Activated naive CD4-positive, alpha-beta T cell treated with anti-CD3 and anti-CD28 coated beads, Interleukin-2, amount 10 ng/mL, durations not matched to agents 7 days and 5 days (primary cell): ENCODE data around the gene TYSND1.
A peak's percentile ranks its signal among the peaks of the same experiment; 100 is the strongest.

Experiments used
- CTCF ChIA-PET: fragments of 350-600 bp; sonication (Branson Sonifier 250); formaldehyde crosslinking; loops from one replicate; lab custom pipeline; 2021; ENCODE audit warnings: antibody characterized with exemption; lab: Charles Lee
- DNase-seq: peaks from one replicate; pipeline ENCODE4 v3.0.0-alpha.2; 2020
- H3K27ac Mint-ChIP-seq: one replicate; pipeline ENCODE4 v1.8.0; 2021; ENCODE audit warnings: mild to moderate bottlenecking, moderate library complexity, mixed read lengths
- H3K27me3 Mint-ChIP-seq: one replicate; pipeline ENCODE4 v1.8.0; 2021; ENCODE audit warnings: mild to moderate bottlenecking, mixed read lengths
- H3K36me3 Mint-ChIP-seq: one replicate; pipeline ENCODE4 v1.8.0; 2021; ENCODE audit warnings: mixed read lengths
- H3K4me1 Mint-ChIP-seq: one replicate; pipeline ENCODE4 v1.8.0; 2021; ENCODE audit warnings: mixed read lengths
- H3K4me3 Mint-ChIP-seq: one replicate; pipeline ENCODE4 v1.8.0; 2021; ENCODE audit warnings: mild to moderate bottlenecking, moderate library complexity, mixed read lengths
- H3K9me3 Mint-ChIP-seq: one replicate; pipeline ENCODE4 v1.8.0; 2021; ENCODE audit warnings: mixed read lengths

TYSND1 gene

GRCh38 chr10:70158113-70158512 lies 11.6 kb upstream of the TYSND1 start:
- H3K9me3 Mint-ChIP-seq: no peaks in the 10 kb centered on the region
- H3K4me1 Mint-ChIP-seq: peaks cover 26% of the 10 kb centered on the region
- no peak overlapping the region for H3K27ac Mint-ChIP-seq
- H3K4me3 Mint-ChIP-seq: no peak overlapping the region
- peaks cover 60% of the 10 kb centered on the region for H3K36me3 Mint-ChIP-seq
- DNase-seq: no peak
- H3K27me3 Mint-ChIP-seq: no peaks in the 10 kb centered on the region
- CTCF ChIA-PET: interaction anchor here (0.7 to 3.2 kb wide), 2 partner anchors 12 to 48 kb away, joined by 3 to 18 read pairs; partner anchors contain the start of gene TYSND1

- peaks cover 62% of the 10 kb centered on the region for H3K36me3 Mint-ChIP-seq
Observed at GRCh38 chr10:70155255-70155838, 8.8 kb upstream of the TYSND1 start.

DNA sequence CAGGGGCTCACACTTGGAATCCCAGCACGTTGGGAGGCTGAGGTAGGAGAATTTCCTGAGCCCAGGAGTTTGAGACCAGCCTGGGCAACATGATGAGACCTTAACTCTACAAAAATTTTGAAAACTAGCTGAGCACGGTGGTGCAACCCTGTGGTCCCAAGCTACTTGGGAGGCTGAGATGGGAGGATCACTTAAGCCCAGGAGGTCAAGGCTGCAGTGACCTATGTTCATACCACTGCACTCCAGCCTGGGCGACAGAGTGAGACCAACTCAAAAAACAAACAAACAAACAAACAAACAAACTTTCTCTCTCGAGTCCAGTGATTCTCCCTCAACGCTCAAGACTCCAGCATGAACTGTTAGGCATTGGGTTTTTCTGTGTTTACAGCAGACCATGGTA lies 2.0 kb upstream of the TYSND1 start:
- no peak overlapping the region for H3K4me3 Mint-ChIP-seq
- H3K36me3 Mint-ChIP-seq: peaks cover 34% of the 10 kb centered on the region
- no peak overlapping the region for H3K27ac Mint-ChIP-seq

More at GRCh38 chr10:70155255-70155838, 8.8 kb upstream of the TYSND1 start:
- Mint-ChIP-seq H3K4me3 (no peak overlapping the region), H3K27ac (no peak overlapping the region), H3K4me1 (peaks cover 2% of the 10 kb centered on the region), H3K9me3 (no peaks in the 10 kb centered on the region), H3K27me3 (no peaks in the 10 kb centered on the region)
- no peak for DNase-seq
- CTCF ChIA-PET: interaction anchor here (3.2 kb wide), 1 partner anchor 9 kb away, joined by 18 read pairs; the partner anchor contains the start of gene TYSND1

GRCh38 chr10:70147259-70147625 lies 742 bp upstream of the TYSND1 start:
- DNase-seq: no peak
- H3K27ac Mint-ChIP-seq: peak overlapping the region; percentile 87
- peaks cover 25% of the 10 kb centered on the region for H3K4me1 Mint-ChIP-seq
- CTCF ChIA-PET: interaction anchor here (0.8 to 5.3 kb wide), 18 partner anchors 9 to 214 kb away, joined by 3 to 51 read pairs (median 9); partner anchors contain the start of gene SAR1A
- H3K4me3 Mint-ChIP-seq: peak overlapping the region; percentile 76
- H3K9me3 Mint-ChIP-seq: no peaks in the 10 kb centered on the region
- no peaks in the 10 kb centered on the region for H3K27me3 Mint-ChIP-seq
- peaks cover 29% of the 10 kb centered on the region for H3K36me3 Mint-ChIP-seq

More for the DNA sequence above, 2.0 kb upstream of the TYSND1 start:
- H3K4me1 Mint-ChIP-seq: peaks cover 25% of the 10 kb centered on the region
- no peak for DNase-seq
- H3K27me3 Mint-ChIP-seq: no peaks in the 10 kb centered on the region
- CTCF ChIA-PET: interaction anchor here (2.4 to 3.0 kb wide), 2 partner anchors 13 to 73 kb away, joined by 6 to 12 read pairs; no protein-coding TSS in a partner anchor
- H3K9me3 Mint-ChIP-seq: no peaks in the 10 kb centered on the region

- no peaks in the 10 kb centered on the region for H3K27me3 Mint-ChIP-seq
- H3K4me1 Mint-ChIP-seq: peaks cover 25% of the 10 kb centered on the region
- H3K36me3 Mint-ChIP-seq: peaks cover 17% of the 10 kb centered on the region
- no peaks in the 10 kb centered on the region for H3K9me3 Mint-ChIP-seq
- H3K4me3 Mint-ChIP-seq: peak overlapping the region; percentile 80
- peak; percentile 85 for DNase-seq
- peak overlapping the region; percentile 93 for H3K27ac Mint-ChIP-seq
- CTCF ChIA-PET: interaction anchor here (0.7 to 5.3 kb wide), 38 partner anchors 10 to 350 kb away, joined by 3 to 51 read pairs (median 4); partner anchors contain the start of gene SAR1A
Observed at GRCh38 chr10:70145666-70146488, 623 bp downstream of the TYSND1 start.

DNA sequence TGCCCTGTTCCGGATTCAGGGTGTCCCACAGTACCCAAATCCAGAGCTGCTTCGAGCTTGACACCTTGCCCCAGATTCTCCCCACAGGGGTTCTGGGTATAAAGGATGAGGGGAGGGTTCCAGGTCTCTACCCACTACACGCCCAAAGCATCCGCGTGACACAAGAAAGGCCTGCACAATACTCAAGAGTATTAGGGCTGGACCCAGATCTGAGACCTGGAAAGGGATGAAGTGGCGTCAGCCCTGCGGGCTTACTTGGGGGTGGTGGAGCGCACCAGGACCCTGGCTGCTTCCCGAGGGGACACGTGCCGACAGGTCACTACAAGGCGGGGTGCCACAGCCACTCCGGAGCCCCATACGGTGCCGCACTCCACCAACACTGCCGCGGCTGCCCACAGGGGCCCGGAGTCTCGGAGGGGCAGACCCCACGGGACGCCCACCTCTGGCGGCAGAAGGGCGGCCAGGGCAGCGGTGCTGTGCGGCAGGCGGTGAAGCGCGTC lies 1.3 kb downstream of the TYSND1 start:
- peaks cover 25% of the 10 kb centered on the region for H3K4me1 Mint-ChIP-seq
- peak overlapping the region; percentile 81 for H3K27ac Mint-ChIP-seq

GRCh38 chr10:70144372-70145110 lies 2.0 kb downstream of the TYSND1 start:
- CTCF ChIA-PET: interaction anchor here (0.8 to 5.3 kb wide), 12 partner anchors 8 to 221 kb away, joined by 3 to 51 read pairs (median 14); partner anchors contain the start of gene SAR1A

More for the DNA sequence above, 1.3 kb downstream of the TYSND1 start:
- no peak for DNase-seq
- CTCF ChIA-PET: interaction anchor here (0.8 to 5.3 kb wide), 16 partner anchors 9 to 260 kb away, joined by 3 to 51 read pairs (median 10); partner anchors contain the start of gene SAR1A
- no peaks in the 10 kb centered on the region for H3K27me3 Mint-ChIP-seq
- peak overlapping the region; percentile 80 for H3K4me3 Mint-ChIP-seq
- no peaks in the 10 kb centered on the region for H3K9me3 Mint-ChIP-seq
- H3K36me3 Mint-ChIP-seq: peaks cover 14% of the 10 kb centered on the region

DNA sequence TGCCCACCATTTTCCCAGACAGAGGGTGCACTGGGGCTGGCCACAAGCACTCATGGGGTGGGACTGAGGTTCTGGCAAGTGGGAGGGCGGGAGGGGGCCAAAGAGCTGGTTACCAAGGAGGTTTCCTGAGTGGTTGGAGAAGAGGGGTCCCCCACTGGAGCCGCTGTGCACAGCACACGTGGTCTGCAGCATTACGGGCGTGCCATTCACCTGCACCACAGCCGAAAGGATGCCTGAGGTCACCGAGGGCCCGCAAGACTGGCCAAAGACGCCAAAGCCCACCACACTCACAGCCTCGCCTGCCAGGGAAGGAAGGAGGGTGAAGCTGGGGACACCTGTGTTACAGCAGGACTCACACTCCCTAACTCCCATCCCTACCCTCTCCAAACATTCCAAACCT lies 3.9 kb downstream of the TYSND1 start:
- Mint-ChIP-seq H3K9me3 (no peaks in the 10 kb centered on the region), H3K36me3 (peaks cover 11% of the 10 kb centered on the region), H3K27me3 (no peaks in the 10 kb centered on the region), H3K4me3 (no peak overlapping the region), H3K4me1 (peaks cover 20% of the 10 kb centered on the region), H3K27ac (no peak overlapping the region)
- no peak for DNase-seq
- CTCF ChIA-PET: interaction anchor here (1.0 to 1.5 kb wide), 2 partner anchors 24 to 26 kb away, joined by 4 to 7 read pairs; no protein-coding TSS in a partner anchor

More at GRCh38 chr10:70144372-70145110, 2.0 kb downstream of the TYSND1 start:
- no peak for DNase-seq
- peak overlapping the region; percentile 81 for H3K27ac Mint-ChIP-seq
- no peaks in the 10 kb centered on the region for H3K9me3 Mint-ChIP-seq
- peaks cover 25% of the 10 kb centered on the region for H3K4me1 Mint-ChIP-seq
- peak overlapping the region; percentile 80 for H3K4me3 Mint-ChIP-seq
- H3K36me3 Mint-ChIP-seq: peaks cover 9% of the 10 kb centered on the region
- no peaks in the 10 kb centered on the region for H3K27me3 Mint-ChIP-seq

DNA sequence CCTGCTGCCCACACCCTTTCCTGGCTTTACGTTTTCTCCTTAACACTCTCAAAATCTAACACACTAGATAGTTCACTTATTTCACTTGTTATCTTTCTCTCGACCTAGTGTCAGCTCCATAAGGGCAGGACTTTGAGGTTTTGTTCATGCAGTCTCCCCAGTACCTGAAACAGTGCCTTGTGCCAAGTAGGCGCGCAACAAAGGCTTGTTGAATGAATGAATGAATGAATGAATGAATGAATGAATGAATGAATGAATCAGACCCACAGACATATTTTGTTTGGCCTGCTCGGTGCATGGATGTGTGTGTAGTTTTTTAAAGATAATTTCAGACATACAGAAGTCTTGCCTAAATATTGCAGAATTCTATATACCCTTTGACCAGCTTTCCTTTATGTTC lies 6.2 kb downstream of the TYSND1 start:
- Mint-ChIP-seq H3K4me1 (peaks cover 16% of the 10 kb centered on the region), H3K36me3 (peaks cover 15% of the 10 kb centered on the region), H3K4me3 (no peak overlapping the region), H3K27ac (no peak overlapping the region), H3K27me3 (peaks cover 1% of the 10 kb centered on the region), H3K9me3 (no peaks in the 10 kb centered on the region)
- CTCF ChIA-PET: interaction anchor here (0.9 kb wide), 1 partner anchor 11 kb away, joined by 4 read pairs; no protein-coding TSS in a partner anchor
- no peak for DNase-seq

DNA sequence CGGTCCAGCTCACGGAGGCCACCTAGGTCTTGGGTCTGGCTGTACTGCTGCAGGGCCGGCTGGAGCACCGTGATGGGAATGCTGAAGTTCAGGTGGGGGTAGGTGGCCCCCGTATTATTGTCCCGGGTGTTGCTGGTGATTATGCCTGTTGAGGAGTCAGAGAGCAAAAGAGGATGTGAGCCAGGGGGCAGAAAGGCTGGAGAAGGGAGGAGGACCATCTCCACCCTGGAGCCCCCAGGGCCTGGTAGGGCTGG lies 6.6 kb downstream of the TYSND1 start:
- CTCF ChIA-PET: interaction anchor here (0.9 to 2.1 kb wide), 2 partner anchors 10 to 24 kb away, joined by 4 to 10 read pairs; no protein-coding TSS in a partner anchor
- Mint-ChIP-seq H3K4me1 (peaks cover 13% of the 10 kb centered on the region), H3K27me3 (peaks cover 5% of the 10 kb centered on the region), H3K4me3 (no peak overlapping the region), H3K36me3 (peaks cover 15% of the 10 kb centered on the region), H3K27ac (no peak overlapping the region), H3K9me3 (no peaks in the 10 kb centered on the region)
- no peak for DNase-seq

DNA sequence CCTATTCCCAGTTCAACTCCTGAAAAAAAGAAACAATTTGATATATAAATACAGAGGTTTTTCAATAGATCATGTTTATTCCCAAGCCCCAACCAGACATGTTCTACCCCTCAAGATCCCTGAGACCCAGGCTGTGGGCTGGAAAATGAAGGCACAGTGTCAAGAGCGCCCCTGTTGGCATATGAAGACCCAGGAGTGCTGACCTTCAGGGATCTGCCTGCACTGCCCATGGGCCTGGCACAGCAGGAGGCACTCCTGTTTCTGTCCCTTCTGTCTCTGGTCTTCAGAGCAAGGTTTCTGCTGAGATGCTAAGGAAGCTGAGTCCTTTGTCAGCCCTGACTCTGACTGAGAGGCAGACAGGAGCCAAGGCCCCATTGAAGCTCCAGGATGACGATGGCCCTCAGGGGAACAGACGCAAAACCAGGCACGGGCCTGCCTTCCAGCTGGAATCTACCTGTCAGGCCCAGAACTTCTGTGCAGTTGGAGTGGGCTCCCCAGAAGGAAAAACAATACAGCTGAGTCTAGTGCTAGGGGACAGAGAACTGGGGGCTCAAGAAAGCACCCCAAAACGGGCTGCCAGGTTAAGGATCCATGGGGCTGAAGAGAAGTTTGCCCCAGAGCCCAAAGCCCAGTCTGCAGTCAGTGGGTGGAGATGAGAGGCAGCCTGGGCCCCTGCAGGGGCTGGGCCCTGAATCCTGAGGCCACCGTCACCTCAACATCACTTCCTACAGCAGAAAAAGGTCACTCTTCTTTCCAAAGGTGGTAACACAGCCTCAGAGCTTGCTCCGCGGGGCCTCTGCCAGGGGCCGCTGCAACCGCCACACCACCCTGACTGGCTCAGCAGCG lies 7.1 kb downstream of the TYSND1 start:
- Mint-ChIP-seq H3K4me3 (no peak overlapping the region), H3K36me3 (peaks cover 14% of the 10 kb centered on the region), H3K9me3 (no peaks in the 10 kb centered on the region), H3K27ac (no peak overlapping the region), H3K4me1 (peaks cover 8% of the 10 kb centered on the region), H3K27me3 (peaks cover 6% of the 10 kb centered on the region)
- DNase-seq: no peak
- CTCF ChIA-PET: interaction anchor here (0.9 to 2.1 kb wide), 2 partner anchors 10 to 23 kb away, joined by 4 to 10 read pairs; no protein-coding TSS in a partner anchor

DNA sequence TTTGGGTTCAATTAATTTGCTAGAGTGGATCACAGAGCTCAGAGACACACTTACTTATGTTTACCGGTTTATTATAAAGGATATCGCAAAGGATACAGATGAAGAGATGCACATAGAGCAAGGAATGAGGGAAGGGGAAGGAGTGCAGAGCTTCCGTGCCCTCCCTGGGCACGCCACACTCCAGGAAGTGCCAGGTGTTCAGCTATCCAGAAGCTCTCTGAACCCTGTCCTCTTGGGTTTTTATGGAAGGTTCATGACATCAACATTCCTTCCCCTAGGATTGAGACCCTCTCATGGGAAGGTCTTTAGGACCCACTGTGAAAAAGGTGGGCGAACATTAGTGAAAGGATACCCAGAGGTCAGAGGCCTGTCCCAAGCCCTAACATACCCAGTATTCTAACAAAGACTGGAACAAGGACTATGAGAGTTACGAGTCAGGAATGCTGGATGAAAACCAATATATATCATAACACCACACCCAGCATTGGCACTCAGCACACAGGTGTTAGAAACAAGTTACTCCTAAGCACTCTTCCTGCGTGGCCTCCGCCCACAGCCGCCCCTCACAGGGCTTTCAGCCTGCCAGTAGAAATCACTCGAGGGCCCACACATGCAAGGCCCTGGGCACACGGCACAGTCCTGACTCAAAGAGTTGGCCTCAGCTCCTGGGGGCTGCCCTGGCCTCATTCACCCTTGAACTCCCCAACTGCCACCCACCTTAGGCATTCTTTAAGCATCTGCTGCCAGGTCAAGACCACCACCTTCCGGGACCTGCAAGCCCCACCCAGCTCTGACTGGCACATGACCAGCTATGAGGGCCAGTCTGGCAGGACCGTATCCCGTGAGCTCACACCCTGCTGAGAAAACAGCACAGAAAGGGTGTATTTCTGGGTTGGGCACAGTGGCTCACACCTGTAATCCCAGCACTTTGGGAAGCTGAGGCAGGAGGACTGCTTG lies 8.3 kb downstream of the TYSND1 start:
- H3K27me3 Mint-ChIP-seq: peaks cover 9% of the 10 kb centered on the region

More for the DNA sequence above, 8.3 kb downstream of the TYSND1 start:
- Mint-ChIP-seq H3K4me1 (peaks cover 6% of the 10 kb centered on the region), H3K27ac (no peak overlapping the region), H3K36me3 (peaks cover 13% of the 10 kb centered on the region), H3K4me3 (no peak overlapping the region), H3K9me3 (no peaks in the 10 kb centered on the region)
- no peak for DNase-seq
- CTCF ChIA-PET: interaction anchor here (2.1 kb wide), 1 partner anchor 22 kb away, joined by 10 read pairs; no protein-coding TSS in a partner anchor
